ENCODE results near the gene SNCB. TPM values are rescaled to one million over a fixed set of nuclear protein-coding genes. Genes with fewer than 3 reads are reported as not detected.

Gene SNCB
- total and polyA plus RNA-seq, 2 of the 13 experiments (the other 11 are each of a cell fraction or from before 2014, with no cell fraction given) = not detected

GRCh38 chr5:176647030-176647842 is 16.9 kb upstream of the SNCB start, which contains the start of gene TSPAN17 (continued):
- TF ChIP-seq ZNF543 (CRISPR knock-in tag; IDR thresholded peaks at IDR 0.05) (no peak), PBX2 (CRISPR knock-in tag; IDR thresholded peaks at IDR 0.05) (no peak), KLF16 (CRISPR knock-in tag; IDR thresholded peaks at IDR 0.05) (peak in 1 of 2 experiments; percentile 53; a peak in 1 of 4 replicates), FOXK2 (IDR thresholded peaks at IDR 0.05) (no peak), SP1 (IDR thresholded peaks at IDR 0.05) (no peak), SP1 (CRISPR knock-in tag; IDR thresholded peaks at IDR 0.05) (peak; percentile 77), ZNF12 (CRISPR knock-in tag; IDR thresholded peaks at IDR 0.05) (no peak), REXO4 (CRISPR knock-in tag; IDR thresholded peaks at IDR 0.05; ENCODE audit: borderline replicate concordance) (no peak), RARA (CRISPR knock-in tag; IDR thresholded peaks at IDR 0.05) (0 out of 2 replicates have a peak, but pooled peaks have one; percentile 9), KDM3A (CRISPR knock-in tag; IDR thresholded peaks at IDR 0.05; ENCODE audit: low read depth) (no peak), ZFP91 (CRISPR knock-in tag; IDR thresholded peaks at IDR 0.05; ENCODE audit: borderline replicate concordance) (peak; percentile 78; the same call in 1 of the 2 replicates), KLF6 (CRISPR knock-in tag; IDR thresholded peaks at IDR 0.05) (0 out of 2 replicates have a peak, but pooled peaks have one; percentile 40), MTF2 (CRISPR knock-in tag; IDR thresholded peaks at IDR 0.05; ENCODE audit: borderline replicate concordance) (peak; percentile 88; the same call in 1 of the 2 replicates), NBN (conservative IDR thresholded peaks at IDR 0.05) (no peak), ZNF143 (CRISPR knock-in tag; IDR thresholded peaks at IDR 0.05) (peak; percentile 54; the same call in 1 of the 2 replicates), CERS6 (CRISPR knock-in tag; IDR thresholded peaks at IDR 0.05) (no peak), MED8 (CRISPR knock-in tag; IDR thresholded peaks at IDR 0.05; ENCODE audit: insufficient replicate concordance) (peak; percentile 61), FUBP1 (CRISPR knock-in tag; IDR thresholded peaks at IDR 0.05; ENCODE audit: borderline replicate concordance) (peak; percentile 41; the same call in 1 of the 2 replicates), FOXA1 (IDR thresholded peaks at IDR 0.05) (no peak), FOXA1 (CRISPR knock-in tag; IDR thresholded peaks at IDR 0.05) (peak; percentile 4; the same call in 1 of the 2 replicates), RBFOX2 (IDR thresholded peaks at IDR 0.05; ENCODE audit: low read depth, low read length) (peak; percentile 77), ZGPAT (CRISPR knock-in tag; IDR thresholded peaks at IDR 0.05) (no peak), SOX5 (CRISPR knock-in tag; IDR thresholded peaks at IDR 0.05; ENCODE audit: borderline replicate concordance) (0 out of 2 replicates have a peak, but pooled peaks have one; percentile 7)
